ENCODE results near the gene OXTR. TPM values are rescaled to one million over a fixed set of nuclear protein-coding genes. Genes with fewer than 3 reads are reported as not detected.

The OXTR gene
- polyA plus RNA-seq (2012; ENCODE audit: insufficient read depth, insufficient read length, low read depth): 0.85 TPM

DNA sequence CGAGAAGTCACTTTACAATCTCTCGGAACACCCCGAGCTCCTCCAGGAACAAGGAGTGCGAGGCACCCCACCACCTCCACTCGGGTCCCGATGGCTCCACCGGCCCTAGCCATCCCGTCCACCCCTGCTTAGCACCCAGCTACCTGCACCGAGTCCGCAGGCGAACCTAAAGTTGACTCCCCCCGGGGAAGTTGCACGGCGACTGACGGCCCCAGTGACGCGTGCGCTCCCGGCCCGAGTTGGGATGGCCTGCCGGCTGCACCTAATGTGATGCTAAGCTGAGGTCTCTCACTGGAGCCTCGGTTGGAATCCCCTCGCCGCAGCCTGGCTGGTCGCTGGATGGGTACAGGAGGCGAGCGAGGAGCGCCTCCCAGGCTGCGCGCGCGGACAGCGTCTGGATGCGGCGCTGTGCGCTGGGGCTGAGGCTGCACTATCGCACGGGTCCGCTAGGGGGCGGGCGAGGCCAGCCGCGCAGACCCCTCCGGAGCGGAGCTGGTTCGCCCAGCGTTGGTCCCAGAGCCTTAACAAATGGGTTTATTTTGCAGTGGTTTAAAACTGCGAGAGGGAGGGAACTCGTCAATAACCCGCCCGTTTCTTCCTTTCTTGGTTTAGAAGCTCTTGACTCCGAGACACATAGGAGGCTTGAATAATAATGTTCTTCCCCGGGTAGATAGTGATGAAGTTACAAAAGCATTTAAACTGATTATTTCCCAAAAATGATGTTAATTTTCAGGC is at the start of gene OXTR:
TSS of gene OXTR (minus strand) at position 526 of the 735 bp plus-strand sequence. CDS start 1,426 bp downstream, outside the sequence.
- peak; percentile 65 for DNase-seq
- no peaks in the 10 kb centered on the region for H3K27me3 ChIP-seq
- no peaks in the 10 kb centered on the region for H3K9me3 ChIP-seq
- peak; percentile 78 for TF ChIP-seq CTCF (IDR thresholded peaks at IDR 0.05; ENCODE audit: low read depth, low read length)
- H3K4me1 ChIP-seq: no peaks in the 10 kb centered on the region
- H3K4me3 ChIP-seq (ENCODE audit: low read depth, low read length): peak within 1 kb of the TSS; percentile 52
- H3K36me3 ChIP-seq: no peaks in the 10 kb centered on the region

DNA sequence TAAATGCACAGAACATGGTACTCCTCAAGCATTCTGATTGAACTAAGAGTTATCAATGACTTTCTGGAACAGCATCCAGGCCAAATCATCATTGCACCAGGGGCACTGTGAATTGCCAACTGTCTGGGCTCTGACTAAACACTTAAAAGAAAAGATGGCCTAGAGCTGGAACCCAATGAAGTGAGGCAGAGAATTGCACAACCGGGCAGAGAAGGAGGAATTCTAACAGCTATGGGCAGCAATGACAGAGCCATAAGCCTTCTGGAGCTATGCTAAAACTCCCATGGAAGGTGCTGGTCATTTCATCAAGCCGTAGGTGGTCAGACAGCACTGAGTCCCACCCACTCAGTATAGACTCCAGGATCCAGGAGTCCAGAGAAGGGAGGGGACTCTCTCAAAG is 48.1 kb upstream of the OXTR start:
- no peak for TF ChIP-seq CTCF (IDR thresholded peaks at IDR 0.05; ENCODE audit: low read depth, low read length)
- Histone ChIP-seq H3K4me1 (no peaks in the 10 kb centered on the region), H3K36me3 (no peaks in the 10 kb centered on the region), H3K27me3 (no peaks in the 10 kb centered on the region), H3K9me3 (no peaks in the 10 kb centered on the region), H3K4me3 (ENCODE audit: low read depth, low read length) (no peak overlapping the region)
- no peak for DNase-seq

GRCh38 chr3:8816106-8816505 is 46.7 kb upstream of the OXTR start:
- Histone ChIP-seq H3K36me3 (no peaks in the 10 kb centered on the region), H3K27me3 (no peaks in the 10 kb centered on the region), H3K4me3 (ENCODE audit: low read depth, low read length) (no peak overlapping the region), H3K9me3 (no peaks in the 10 kb centered on the region), H3K4me1 (no peaks in the 10 kb centered on the region)
- no peak for DNase-seq
- no peak for TF ChIP-seq CTCF (IDR thresholded peaks at IDR 0.05; ENCODE audit: low read depth, low read length)

- Histone ChIP-seq H3K27me3 (no peaks in the 10 kb centered on the region), H3K36me3 (no peaks in the 10 kb centered on the region), H3K4me3 (ENCODE audit: low read depth, low read length) (no peak overlapping the region), H3K4me1 (no peaks in the 10 kb centered on the region), H3K9me3 (no peaks in the 10 kb centered on the region)
- DNase-seq: no peak
- TF ChIP-seq CTCF (IDR thresholded peaks at IDR 0.05; ENCODE audit: low read depth, low read length): no peak
Observed at GRCh38 chr3:8813411-8813810, 44.0 kb upstream of the OXTR start.

- H3K4me3 ChIP-seq (ENCODE audit: low read depth, low read length): no peak overlapping the region
- no peaks in the 10 kb centered on the region for H3K9me3 ChIP-seq
- H3K36me3 ChIP-seq: no peaks in the 10 kb centered on the region
- H3K4me1 ChIP-seq: no peaks in the 10 kb centered on the region
- no peaks in the 10 kb centered on the region for H3K27me3 ChIP-seq
- no peak for TF ChIP-seq CTCF (IDR thresholded peaks at IDR 0.05; ENCODE audit: low read depth, low read length)
- DNase-seq: no peak
Observed at GRCh38 chr3:8810561-8810960, 41.1 kb upstream of the OXTR start.

DNA sequence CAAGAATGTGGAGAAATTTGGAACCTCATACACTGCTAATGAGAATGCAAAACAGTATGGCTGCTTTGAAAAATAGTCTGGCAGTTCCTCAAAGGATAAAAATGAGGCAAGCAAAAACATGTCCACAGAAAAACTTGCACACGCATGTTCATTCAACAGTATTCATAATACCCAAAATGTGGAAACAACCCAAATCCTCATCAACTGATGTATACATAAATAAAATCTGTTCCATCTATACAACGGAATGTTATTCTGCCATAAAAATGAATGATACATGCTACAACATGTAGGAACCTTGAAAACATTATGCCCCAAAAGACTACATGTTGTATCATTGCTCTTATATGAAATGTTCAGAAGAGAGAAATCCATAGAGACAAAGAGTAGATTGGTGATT is 36.4 kb upstream of the OXTR start:
- no peak for DNase-seq
- TF ChIP-seq CTCF (IDR thresholded peaks at IDR 0.05; ENCODE audit: low read depth, low read length): no peak
- Histone ChIP-seq H3K36me3 (no peaks in the 10 kb centered on the region), H3K27me3 (no peaks in the 10 kb centered on the region), H3K9me3 (no peaks in the 10 kb centered on the region), H3K4me1 (no peaks in the 10 kb centered on the region), H3K4me3 (ENCODE audit: low read depth, low read length) (no peak overlapping the region)
